Progenitor cell of endocrine pancreas (in vitro differentiated cells): ENCODE results near the gene TOP3B. TPM values are rescaled to one million over a fixed set of nuclear protein-coding genes. Genes with fewer than 3 reads are reported as not detected.

Experiments
- DNase-seq: peaks from one replicate; pipeline ENCODE4 v3.0.0; 2021; ENCODE audit warnings: low spot score; ENCODE audit not compliant: unreplicated experiment
- H3K27ac Mint-ChIP-seq: 2 replicates; pipeline ENCODE4 v1.8.0; 2021; ENCODE audit warnings: mild to moderate bottlenecking, moderate library complexity, mixed read lengths
- H3K27me3 Mint-ChIP-seq: 2 replicates; pipeline ENCODE4 v1.8.0; 2021; ENCODE audit warnings: mixed read lengths
- H3K36me3 Mint-ChIP-seq: 2 replicates; pipeline ENCODE4 v1.8.0; 2022; ENCODE audit warnings: mixed read lengths; ENCODE audit not compliant: insufficient read depth
- H3K4me1 Mint-ChIP-seq: 2 replicates; pipeline ENCODE4 v1.8.0; 2021; ENCODE audit warnings: low read depth, mixed read lengths
- H3K4me3 Mint-ChIP-seq: 2 replicates; pipeline ENCODE4 v1.8.0; 2021; ENCODE audit warnings: low read depth, mild to moderate bottlenecking, moderate library complexity, mixed read lengths
- H3K9me3 Mint-ChIP-seq: 2 replicates; pipeline ENCODE4 v1.8.0; 2021; ENCODE audit warnings: low read depth, mixed read lengths
- total RNA-seq: library from RNA; stranded (reverse); gene quantifications from 2 replicates; pipeline ENCODE4 v1.2.1, GENCODE V29; 2021
- TF ChIP-seq, protein P1 (sequence below): fragments of 200-600 bp; sonication (generic); IDR thresholded peaks from one replicate; pipeline ENCODE4 v1.5.0; 2021; ENCODE audit warnings: antibody characterized with exemption, mild to moderate bottlenecking; ENCODE audit not compliant: unreplicated experiment

Gene TOP3B
- total RNA-seq, 1 donor from 2014 or later, result 83.3 TPM

DNA sequence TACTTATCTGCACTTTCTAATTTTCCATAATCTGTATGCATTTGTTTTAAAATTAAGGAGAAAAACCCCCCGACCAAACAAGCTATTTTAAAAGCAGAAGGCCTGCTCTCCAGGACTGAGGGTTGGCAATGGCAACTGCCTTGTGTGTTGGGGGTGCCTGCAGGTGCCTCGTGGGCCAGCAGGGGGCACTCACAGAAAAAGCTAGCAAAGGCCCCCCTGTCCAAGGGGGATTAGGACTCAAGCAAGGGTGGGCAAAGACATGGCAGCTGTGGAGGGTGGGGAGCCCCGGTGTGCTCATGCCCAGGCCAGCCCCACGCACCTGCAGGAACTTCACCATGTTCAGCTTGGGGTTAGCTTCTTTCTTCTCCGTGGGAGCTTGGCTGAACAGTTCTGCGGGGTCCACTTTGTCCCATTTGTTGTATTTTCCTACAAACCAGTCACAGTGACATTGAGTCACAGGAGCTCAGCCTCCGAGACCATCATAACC lies 10.3 kb downstream of the TOP3B start:
- DNase-seq, result peak; percentile 45
- H3K27me3 Mint-ChIP-seq, result no peaks in the 10 kb centered on the region
- H3K4me3 Mint-ChIP-seq, result no peak overlapping the region

GRCh38 chr22:21971858-21972275 lies 10.7 kb downstream of the TOP3B start:
- H3K27me3 Mint-ChIP-seq, result no peaks in the 10 kb centered on the region
- H3K9me3 Mint-ChIP-seq, result no peaks in the 10 kb centered on the region
- no peaks in the 10 kb centered on the region for H3K4me1 Mint-ChIP-seq
- H3K36me3 Mint-ChIP-seq, result peaks cover 19% of the 10 kb centered on the region
- DNase-seq, result no peak
- H3K27ac Mint-ChIP-seq, result no peak overlapping the region
- TF ChIP-seq, protein P1, sequence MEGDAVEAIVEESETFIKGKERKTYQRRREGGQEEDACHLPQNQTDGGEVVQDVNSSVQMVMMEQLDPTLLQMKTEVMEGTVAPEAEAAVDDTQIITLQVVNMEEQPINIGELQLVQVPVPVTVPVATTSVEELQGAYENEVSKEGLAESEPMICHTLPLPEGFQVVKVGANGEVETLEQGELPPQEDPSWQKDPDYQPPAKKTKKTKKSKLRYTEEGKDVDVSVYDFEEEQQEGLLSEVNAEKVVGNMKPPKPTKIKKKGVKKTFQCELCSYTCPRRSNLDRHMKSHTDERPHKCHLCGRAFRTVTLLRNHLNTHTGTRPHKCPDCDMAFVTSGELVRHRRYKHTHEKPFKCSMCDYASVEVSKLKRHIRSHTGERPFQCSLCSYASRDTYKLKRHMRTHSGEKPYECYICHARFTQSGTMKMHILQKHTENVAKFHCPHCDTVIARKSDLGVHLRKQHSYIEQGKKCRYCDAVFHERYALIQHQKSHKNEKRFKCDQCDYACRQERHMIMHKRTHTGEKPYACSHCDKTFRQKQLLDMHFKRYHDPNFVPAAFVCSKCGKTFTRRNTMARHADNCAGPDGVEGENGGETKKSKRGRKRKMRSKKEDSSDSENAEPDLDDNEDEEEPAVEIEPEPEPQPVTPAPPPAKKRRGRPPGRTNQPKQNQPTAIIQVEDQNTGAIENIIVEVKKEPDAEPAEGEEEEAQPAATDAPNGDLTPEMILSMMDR, result no peak
- H3K4me3 Mint-ChIP-seq, result no peak overlapping the region

More for the DNA sequence above, 10.3 kb downstream of the TOP3B start:
- no peaks in the 10 kb centered on the region for H3K4me1 Mint-ChIP-seq
- H3K36me3 Mint-ChIP-seq, result peaks cover 17% of the 10 kb centered on the region
- TF ChIP-seq, protein P1, result peak; percentile 89
- H3K9me3 Mint-ChIP-seq, result no peaks in the 10 kb centered on the region
- no peak overlapping the region for H3K27ac Mint-ChIP-seq

GRCh38 chr22:21970800-21971617 lies 11.6 kb downstream of the TOP3B start:
- Mint-ChIP-seq H3K27ac (no peak overlapping the region), H3K4me3 (no peak overlapping the region), H3K4me1 (no peaks in the 10 kb centered on the region), H3K36me3 (peaks cover 24% of the 10 kb centered on the region), H3K9me3 (no peaks in the 10 kb centered on the region), H3K27me3 (no peaks in the 10 kb centered on the region)
- TF ChIP-seq, protein P1, result no peak
- no peak for DNase-seq

DNA sequence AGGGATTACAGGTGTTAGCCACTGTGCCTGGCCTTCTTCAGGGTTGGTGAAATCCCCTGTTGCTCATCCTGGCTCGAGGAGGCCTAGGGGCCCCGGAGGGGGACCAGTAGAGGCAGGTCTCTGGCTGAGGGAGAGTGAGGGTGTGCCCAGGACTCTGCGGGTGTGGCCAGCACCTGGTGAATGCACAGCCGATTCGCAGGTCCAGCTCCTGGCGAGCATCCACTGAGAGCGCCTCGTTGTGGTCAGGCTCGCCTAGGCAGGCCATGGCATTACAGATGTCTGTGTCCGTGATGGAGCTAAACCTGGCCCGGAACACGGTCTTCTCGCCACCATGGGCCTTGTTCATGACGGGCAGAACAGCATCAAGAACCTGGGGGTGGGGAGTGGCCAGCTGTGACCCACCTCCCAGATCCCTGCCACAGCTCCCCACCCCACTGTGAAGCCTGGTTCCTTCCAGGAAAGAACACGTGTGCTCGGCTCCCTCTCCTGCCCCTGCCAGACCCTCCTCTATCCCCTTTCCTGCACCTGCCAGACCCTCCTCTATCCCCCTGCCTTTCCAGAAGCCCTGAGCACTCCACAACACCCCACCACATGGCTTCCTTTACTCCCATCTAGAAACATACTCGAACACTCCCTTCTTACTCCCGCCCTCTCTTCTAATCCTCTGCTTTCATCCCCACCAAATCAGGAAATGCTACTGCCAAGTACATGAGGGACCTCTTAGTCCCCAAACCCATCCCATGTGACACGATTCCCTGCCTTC lies 12.4 kb downstream of the TOP3B start:
- no peak for DNase-seq
- H3K27ac Mint-ChIP-seq, result no peak overlapping the region
- no peaks in the 10 kb centered on the region for H3K27me3 Mint-ChIP-seq
- no peaks in the 10 kb centered on the region for H3K4me1 Mint-ChIP-seq
- peaks cover 24% of the 10 kb centered on the region for H3K36me3 Mint-ChIP-seq
- H3K9me3 Mint-ChIP-seq, result no peaks in the 10 kb centered on the region
- TF ChIP-seq, protein P1, result no peak
- H3K4me3 Mint-ChIP-seq, result no peak overlapping the region

DNA sequence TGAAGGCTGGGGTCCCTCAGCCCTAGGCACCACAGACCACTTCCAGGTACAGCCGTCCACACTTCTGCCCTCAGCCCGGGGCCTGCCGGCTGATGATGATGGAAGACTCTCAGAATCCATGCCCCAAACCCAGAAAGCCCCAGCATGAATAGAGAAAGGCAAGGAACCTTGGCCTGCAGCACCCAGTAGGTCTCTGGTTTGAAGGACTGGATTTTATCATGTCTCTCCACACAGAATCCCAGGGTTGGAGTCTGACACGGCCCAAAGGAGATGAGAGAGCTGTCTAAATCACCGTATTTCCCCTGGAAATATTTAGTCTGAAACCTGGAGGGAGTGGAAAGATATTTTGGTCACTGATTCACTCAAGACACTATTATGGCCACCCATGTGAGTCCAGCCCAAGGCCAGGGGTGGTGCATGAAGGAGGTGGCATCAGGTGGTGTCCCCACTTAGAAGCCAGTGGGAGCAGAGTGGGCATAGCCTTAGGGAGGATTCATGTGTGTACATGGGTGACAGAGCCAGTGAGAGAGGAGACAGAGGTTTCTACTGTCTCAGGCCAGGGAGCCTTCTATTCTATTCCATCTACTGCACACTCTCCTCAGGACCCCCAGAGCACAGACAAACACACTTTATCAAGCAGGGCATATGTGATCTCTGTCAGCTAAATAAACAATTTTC lies 14.0 kb downstream of the TOP3B start:
- Mint-ChIP-seq H3K36me3 (peaks cover 26% of the 10 kb centered on the region), H3K27me3 (no peaks in the 10 kb centered on the region), H3K27ac (no peak overlapping the region), H3K9me3 (no peaks in the 10 kb centered on the region), H3K4me1 (no peaks in the 10 kb centered on the region), H3K4me3 (no peak overlapping the region)
- no peak for DNase-seq
- TF ChIP-seq, protein P1, result no peak
